Stomach (tissue), 4 donors: ENCODE data around the gene GMDS.

Source experiments
- POLR2A ChIP-seq, 4 donors: fragments of 450-650 bp; IDR thresholded peaks; one replicate each; pipeline ENCODE4 v1.6.1; 2016; ENCODE audit warnings: antibody characterized with exemption in 4 of 4, control low read depth in 2 of 4, mild to moderate bottlenecking in 1 of 4, moderate library complexity in 1 of 4
- POLR2AphosphoS5 ChIP-seq, 3 donors: sonication (generic); formaldehyde crosslinking; IDR thresholded peaks; one replicate each; pipeline ENCODE4 v1.6.1; 2016; ENCODE audit warnings: antibody characterized with exemption in 3 of 3
- TF ChIP-seq, protein P1 (sequence below), 7 experiments: fragments of 450-650 bp in 4 of 7; fragments of 200-600 bp in 3 of 7; sonication (generic) in 3 of 7; IDR thresholded peaks; one replicate each; pipeline ENCODE4 v1.5.1; 2016 to 2019; ENCODE audit warnings: antibody characterized with exemption in 7 of 7, control low read depth in 2 of 7, mild to moderate bottlenecking in 1 of 7

DNA sequence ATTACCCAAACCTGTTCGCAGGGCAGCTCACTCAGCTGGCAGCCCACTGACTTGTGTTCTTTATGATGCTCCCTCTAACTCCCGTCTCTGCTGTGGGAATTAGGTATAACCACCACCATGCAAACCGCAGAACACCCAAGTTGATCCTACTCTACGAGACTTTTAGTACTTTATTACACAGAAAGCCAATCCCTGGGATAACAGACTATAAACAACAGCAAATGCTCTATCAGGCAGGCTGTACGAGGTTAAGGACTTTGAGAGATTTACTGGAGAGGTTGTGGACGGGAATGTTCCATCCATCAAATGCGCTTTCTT lies 394.6 kb downstream of the GMDS start:
- no peak for TF ChIP-seq POLR2AphosphoS5 (IDR thresholded peaks at IDR 0.05)
- TF ChIP-seq POLR2A (IDR thresholded peaks at IDR 0.05) = no peak
- TF ChIP-seq, protein P1, sequence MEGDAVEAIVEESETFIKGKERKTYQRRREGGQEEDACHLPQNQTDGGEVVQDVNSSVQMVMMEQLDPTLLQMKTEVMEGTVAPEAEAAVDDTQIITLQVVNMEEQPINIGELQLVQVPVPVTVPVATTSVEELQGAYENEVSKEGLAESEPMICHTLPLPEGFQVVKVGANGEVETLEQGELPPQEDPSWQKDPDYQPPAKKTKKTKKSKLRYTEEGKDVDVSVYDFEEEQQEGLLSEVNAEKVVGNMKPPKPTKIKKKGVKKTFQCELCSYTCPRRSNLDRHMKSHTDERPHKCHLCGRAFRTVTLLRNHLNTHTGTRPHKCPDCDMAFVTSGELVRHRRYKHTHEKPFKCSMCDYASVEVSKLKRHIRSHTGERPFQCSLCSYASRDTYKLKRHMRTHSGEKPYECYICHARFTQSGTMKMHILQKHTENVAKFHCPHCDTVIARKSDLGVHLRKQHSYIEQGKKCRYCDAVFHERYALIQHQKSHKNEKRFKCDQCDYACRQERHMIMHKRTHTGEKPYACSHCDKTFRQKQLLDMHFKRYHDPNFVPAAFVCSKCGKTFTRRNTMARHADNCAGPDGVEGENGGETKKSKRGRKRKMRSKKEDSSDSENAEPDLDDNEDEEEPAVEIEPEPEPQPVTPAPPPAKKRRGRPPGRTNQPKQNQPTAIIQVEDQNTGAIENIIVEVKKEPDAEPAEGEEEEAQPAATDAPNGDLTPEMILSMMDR (IDR thresholded peaks at IDR 0.05) = no peak
